Epithelial cell of umbilical artery (primary cell): Measurements from ENCODE around the gene STOML2. TPM values are rescaled to one million over a fixed set of nuclear protein-coding genes. Genes with fewer than 3 reads are reported as not detected.

Source experiments
- total RNA-seq: library from RNA; depleted of rRNA; stranded (reverse); fragments of >200 nt; gene quantifications from 2 replicates; pipeline ENCODE4 v1.2.3, GENCODE V29; 2014

STOML2 gene, protein sequence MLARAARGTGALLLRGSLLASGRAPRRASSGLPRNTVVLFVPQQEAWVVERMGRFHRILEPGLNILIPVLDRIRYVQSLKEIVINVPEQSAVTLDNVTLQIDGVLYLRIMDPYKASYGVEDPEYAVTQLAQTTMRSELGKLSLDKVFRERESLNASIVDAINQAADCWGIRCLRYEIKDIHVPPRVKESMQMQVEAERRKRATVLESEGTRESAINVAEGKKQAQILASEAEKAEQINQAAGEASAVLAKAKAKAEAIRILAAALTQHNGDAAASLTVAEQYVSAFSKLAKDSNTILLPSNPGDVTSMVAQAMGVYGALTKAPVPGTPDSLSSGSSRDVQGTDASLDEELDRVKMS
- total RNA-seq = 296 and 332 TPM in 2 replicates

GRCh38 chr9:35102769-35103659, at the start of gene STOML2:
TSS of gene STOML2 (minus strand) at chr9:35103131. CDS start at chr9:35103094, 37 bp downstream.

DNA sequence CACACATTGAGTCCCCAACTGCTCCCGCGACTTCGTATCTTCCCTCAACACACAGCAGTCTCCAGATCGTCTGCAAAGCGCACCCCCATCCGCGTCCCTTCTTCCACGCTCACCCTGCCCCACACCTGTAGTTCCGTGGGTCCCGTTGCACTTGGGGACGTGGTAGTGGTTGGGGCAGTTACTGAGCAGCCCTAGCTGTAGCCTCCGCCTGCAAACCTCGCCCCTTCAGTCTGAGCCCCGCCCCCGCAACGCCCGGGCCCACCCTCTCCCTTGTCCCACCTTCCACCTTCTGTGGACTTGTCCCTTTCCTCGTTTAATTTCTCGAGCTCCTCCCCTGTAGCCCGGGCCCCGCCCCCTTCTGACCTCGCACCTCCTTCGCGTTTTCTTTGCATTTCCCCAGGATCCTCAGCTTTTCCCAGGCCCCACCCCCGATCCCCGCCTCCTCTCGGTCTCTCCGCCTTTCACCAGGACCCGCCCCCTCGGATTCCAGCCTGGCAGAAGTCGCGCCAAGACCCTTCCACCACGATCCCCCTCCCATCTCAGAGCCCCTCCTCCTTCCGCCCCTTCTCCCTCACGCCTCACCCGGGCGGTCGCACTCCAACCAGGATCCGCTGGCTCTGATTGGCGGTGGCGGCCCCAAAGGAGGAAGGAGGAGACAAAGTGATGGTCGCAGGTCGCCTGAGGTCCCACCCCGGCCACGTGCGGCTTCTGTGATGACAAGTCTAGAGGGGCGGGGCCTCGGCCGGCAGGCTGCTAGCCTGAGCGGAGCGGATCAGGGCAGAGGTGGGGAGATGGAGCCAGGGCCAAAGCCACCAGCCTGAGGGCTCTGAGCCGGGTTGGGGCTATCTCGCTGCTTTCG, 13.0 kb upstream of the STOML2 start, which contains the start of gene ATOSB:
ATOSB (minus strand) TSS at position 183 of the 859 bp plus-strand sequence. CDS start 7,588 bp downstream, outside the sequence.

DNA sequence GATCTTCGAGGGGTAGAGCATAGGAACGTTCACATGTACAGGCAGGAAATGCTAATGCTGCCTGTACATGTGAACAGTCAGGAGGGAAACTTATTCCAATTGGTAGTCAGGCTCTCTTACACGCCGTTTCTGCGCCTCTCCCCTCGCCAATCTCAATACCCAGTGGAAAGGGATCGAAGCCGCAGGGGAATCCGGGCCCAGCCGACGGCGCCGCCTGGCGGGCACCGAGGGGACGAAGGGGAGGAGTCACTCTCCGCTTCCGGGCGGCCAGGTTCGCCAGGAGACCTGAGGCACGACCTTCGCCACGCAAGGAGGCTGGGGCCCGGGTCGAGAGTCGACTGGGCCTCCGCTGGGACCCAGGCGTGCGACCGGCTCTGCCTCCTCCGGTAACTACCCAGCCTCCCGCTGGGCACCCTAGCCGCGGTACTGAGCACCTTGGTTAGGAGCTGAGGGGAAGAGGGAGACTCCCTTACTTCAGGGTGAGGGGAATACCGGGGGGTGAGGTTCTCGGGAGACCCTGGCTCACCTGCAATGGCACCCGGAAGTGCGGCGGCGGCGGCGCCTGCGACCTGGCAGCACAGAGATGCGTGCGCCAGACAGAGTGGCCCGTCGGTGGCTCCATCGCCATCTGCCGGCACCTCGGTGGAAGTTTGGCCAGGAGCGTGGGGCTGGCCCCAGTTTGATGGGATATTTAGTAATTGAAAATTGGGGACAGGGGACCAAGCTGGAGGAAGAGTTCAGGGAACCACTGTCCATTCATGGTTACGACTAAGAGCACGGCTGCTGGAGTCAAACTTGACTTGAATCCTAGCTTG, 6.7 kb downstream of the STOML2 start, which contains the start of gene PIGO:
PIGO (minus strand) TSS at position 557 of the 815 bp plus-strand sequence. CDS start 1,026 bp downstream, outside the sequence.

GRCh38 chr9:35079426-35080341, 23.2 kb downstream of the STOML2 start, which contains the start of gene FANCG:
TSS of gene FANCG (minus strand) at chr9:35079942. CDS start at chr9:35079524, 418 bp downstream.

DNA sequence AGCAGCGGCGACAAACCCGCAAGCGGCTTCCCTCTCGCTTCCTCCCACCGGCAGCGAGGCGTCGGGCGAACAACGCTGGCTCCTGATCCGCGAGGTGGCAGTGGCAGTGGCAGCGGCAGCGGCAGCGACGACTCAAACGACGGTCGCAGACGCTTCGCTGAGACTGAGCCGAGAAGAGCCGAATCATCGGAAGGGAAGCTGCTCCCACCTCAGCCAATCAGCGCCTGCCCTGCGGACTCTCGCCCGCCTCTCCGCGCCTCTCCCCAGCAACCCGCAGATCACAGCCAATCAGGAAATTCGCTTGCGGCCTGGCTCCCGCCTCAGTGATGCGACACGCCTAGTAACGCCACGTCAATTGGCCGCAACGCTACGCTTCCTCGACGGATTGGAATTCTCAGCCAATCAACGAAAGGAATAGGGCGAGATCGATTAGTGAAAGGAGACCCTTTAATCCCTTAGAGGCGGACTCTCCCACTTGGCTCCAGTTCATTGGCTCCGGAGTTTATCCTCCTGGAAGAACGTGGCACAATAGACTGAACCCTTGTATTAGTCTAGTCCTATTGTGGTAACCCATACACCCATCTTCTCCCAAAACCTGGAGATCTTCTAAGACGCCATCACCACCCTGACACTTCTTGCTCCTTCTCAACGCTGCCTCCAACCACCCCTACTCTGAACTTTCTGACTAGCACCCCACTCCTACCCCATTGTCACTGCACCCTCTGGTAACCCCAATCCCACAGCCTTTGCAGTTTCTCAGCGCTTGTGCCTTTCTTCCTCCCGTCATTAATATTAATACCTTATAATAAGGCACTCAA, 30.3 kb downstream of the STOML2 start, which contains the start of gene VCP:
VCP (minus strand) TSS at position 165 of the 818 bp plus-strand sequence. CDS start 272 bp downstream, outside the sequence.

Other genes with a start within 250 kb of the STOML2 start
- not detected in 2 replicates for gene PHF24, start 144.8 kb downstream of the STOML2 start, total RNA-seq
- gene DNAJB5, start 113.4 kb downstream of the STOML2 start, total RNA-seq = 5.8 and 6.5 TPM in 2 replicates
- gene VCP, start 30.5 kb downstream of the STOML2 start, total RNA-seq = 510 and 517 TPM in 2 replicates
- 18.5 and 25.3 TPM in 2 replicates for gene FANCG, start 23.2 kb downstream of the STOML2 start, total RNA-seq
- gene PIGO, start 6.5 kb downstream of the STOML2 start, total RNA-seq = 7.5 and 11.2 TPM in 2 replicates
- gene ATOSB, start 12.7 kb upstream of the STOML2 start, total RNA-seq = 8.8 and 24.4 TPM in 2 replicates
- 24.0 and 34.2 TPM in 2 replicates for gene UNC13B, start 58.9 kb upstream of the STOML2 start, total RNA-seq